Cardiac fibroblast (primary cell): ENCODE results near the gene BAIAP2L1.

Experiments used
- DNase-seq, 2 donors: peaks; one replicate each; pipeline versions ENCODE4 v3.0.0 to v3.0.0-alpha.2; 2010; ENCODE audit warnings: low read depth in 2 of 2
- H3K4me3 ChIP-seq, 2 donors: replicated peaks in 1 of 2; 1 replicate in 1 of 2; 2 replicates in 1 of 2; pipeline ENCODE4 v1.5.1; 2011; ENCODE audit warnings: low read depth in 2 of 2, low read length in 2 of 2, mild to moderate bottlenecking in 2 of 2, moderate library complexity in 1 of 2
- TF ChIP-seq, protein P1 (sequence below): IDR thresholded peaks from one replicate; pipeline ENCODE4 v1.5.1; 2011; ENCODE audit warnings: low read depth, mild to moderate bottlenecking, low read length, inconsistent platforms

Gene BAIAP2L1

DNA sequence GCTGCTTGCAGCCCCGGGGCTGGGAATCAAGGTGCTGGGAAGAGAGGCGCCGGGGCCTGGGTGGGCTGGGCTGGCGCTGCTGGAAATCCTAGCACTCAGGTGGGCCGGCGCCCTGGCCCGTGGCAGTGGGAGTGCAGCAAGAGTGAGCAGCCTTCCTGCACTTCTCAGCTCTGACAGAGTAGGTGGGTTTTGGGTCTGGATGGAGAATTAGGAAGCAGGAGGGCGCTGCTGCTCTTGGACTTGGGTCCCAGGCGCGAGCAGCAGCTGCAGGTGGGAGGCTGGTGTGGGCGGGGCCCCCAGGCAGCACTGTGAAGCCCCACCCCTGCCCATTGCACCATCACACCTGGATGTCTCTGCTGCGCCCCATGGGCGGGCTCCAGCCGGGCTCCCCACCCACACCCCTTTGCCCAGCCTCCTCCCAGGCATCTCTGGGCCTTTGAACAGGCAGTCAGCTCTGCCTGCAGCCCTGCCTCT, 113.4 kb downstream of the BAIAP2L1 start:
- H3K4me3 ChIP-seq: no peak overlapping the region
- DNase-seq: no peak
- TF ChIP-seq, protein P1, sequence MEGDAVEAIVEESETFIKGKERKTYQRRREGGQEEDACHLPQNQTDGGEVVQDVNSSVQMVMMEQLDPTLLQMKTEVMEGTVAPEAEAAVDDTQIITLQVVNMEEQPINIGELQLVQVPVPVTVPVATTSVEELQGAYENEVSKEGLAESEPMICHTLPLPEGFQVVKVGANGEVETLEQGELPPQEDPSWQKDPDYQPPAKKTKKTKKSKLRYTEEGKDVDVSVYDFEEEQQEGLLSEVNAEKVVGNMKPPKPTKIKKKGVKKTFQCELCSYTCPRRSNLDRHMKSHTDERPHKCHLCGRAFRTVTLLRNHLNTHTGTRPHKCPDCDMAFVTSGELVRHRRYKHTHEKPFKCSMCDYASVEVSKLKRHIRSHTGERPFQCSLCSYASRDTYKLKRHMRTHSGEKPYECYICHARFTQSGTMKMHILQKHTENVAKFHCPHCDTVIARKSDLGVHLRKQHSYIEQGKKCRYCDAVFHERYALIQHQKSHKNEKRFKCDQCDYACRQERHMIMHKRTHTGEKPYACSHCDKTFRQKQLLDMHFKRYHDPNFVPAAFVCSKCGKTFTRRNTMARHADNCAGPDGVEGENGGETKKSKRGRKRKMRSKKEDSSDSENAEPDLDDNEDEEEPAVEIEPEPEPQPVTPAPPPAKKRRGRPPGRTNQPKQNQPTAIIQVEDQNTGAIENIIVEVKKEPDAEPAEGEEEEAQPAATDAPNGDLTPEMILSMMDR: no peak

DNA sequence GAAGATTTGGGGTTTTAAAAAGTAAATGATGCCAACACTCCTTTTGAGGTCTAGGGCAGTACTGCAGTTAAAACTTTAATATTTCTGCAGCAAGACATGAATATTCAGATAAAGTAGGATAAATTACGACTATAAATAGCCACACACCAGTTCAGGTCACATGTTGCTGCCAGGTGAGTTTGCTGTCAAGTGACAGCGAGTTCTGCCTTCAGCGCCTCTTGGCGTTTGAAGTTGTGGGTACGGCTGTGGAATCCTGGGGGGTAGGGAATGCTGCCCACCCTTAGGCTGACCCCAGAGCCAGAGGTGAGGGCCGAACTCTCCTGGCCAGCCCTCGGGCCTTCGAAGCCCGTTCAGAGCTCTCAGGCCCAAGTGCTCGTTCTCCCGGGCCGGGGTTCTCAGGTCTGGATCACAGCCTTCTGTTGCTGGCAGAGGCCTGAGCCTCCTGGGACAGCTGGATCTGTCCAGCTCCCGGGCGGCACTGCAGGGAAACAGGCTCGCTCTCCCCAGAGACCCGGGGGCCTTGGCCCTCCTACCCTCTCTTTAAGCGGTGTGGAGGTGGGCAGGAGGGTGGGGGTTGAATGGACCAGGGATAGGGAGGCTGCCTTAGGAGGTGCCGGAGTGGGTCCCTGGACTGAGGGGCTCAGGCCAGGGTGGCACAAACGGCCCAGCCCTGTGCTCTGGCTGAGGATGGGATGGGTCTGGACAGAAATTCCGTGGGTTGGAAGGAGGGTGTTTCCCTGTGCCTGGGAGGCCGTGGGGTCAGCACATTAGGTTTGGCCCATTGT, 114.0 kb downstream of the BAIAP2L1 start:
- TF ChIP-seq, protein P1: no peak
- no peak for DNase-seq
- peak overlapping the region in 1 of 2 donors; percentile 92 for H3K4me3 ChIP-seq

DNA sequence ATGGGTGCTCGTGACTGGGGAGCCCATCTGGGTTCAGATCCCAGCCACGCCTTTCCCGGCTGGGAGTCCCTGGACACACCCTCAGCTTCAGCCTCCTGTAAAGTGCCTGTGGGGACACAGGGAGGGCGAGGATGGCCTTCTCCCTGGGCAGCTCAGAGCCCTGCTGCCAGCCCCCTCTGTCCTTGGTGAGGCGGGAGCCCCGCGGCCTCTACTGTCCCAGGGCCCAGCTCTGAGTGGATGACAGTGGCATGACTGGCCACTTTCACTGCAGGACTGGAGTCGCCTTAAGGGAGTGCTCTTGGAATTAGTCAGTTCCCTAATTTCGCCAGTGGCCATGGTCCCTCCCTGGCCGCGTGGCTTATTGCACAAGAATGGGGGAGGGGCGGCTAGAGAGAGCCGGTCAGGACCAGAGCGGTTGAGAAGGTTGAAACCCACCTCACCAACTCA, 114.8 kb downstream of the BAIAP2L1 start:
- peak overlapping the region; percentile 29 to 92 for H3K4me3 ChIP-seq
- TF ChIP-seq, protein P1: no peak
- peak; percentile 57 to 81 for DNase-seq

DNA sequence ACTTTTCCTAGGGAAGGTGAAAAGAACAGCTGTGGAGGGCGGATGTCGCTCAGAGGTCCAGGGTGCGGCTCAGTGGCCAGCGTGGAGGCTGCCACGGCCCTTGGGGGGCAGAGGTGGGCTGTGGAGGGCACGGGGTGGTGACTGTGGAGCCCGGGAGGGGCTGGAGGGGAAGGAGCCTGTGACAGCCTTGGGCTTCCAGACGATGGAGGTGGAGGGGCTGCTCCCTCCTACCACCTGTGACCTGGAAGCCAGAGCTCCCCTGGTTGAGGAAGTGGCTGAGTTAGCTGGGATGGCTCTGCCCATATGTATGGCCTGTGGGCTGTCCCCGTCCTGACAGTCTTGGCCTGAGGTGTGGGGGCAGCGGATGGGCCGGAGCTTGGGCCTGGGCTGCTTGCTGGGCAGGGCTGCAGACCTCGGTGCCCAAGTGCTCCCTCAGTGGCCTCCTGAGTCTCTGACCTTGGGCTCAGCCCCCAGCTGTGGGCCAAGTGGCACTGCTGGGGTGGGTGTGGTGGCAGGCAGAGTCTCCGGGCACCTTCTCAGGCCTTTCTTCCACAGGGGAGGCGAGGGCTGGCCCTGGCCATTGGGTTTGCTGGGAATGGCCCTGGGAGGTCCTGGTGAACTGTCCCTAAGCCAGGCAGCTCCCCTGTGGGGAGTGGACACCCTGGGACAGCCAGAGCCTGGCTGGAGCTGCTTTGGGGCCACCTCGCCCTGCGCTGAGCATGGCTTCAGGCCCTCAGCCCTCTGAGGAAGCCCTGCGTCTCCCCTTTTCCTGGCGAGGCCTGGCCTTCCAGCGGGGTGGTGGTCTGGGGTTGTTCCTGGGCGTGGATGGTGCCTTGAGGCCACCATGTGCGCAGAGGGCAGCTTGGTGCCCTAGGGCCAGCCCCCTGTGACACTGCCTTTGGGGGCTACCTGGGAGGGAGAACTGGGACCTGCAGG, 115.5 kb downstream of the BAIAP2L1 start:
- no peak for DNase-seq
- TF ChIP-seq, protein P1: no peak
- H3K4me3 ChIP-seq: peak overlapping the region; percentile 83 to 92

DNA sequence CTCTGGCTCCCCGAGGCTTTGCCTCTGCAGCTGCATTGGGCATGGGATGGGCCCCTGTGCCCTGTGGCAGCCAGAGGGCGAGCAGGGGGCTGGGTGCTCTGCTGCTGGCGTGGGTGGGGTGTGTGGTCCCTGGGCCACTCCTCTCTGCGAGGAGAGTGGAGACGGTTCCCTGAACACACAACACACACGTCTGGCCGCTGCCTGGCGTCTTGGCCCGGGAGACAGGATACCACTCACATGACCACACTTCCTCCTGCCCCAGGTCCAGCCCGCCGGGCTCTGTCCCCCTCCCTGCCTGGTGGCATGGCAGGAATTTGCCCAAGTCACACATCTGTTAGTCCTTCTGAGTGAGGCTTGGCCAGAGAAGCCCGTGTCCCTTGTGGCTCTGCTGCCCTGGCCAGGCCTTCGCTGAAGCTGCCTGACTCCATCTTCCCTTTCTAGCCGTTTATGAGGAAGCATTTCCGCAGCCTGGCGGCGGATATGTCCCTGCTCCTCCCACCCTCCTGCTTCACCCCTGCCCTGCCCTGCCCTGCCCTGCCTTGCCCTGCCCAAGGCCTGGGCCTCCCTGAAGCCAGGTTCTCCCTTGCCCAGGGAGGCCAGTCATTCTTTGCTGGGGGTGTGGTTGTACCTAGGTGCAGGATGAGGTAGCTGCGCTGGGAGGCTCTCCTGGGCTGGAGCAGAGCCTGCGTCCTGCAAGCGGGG, 116.4 kb downstream of the BAIAP2L1 start:
- TF ChIP-seq, protein P1: no peak
- DNase-seq: peak; percentile 77 to 86
- H3K4me3 ChIP-seq: peak overlapping the region; percentile 83 to 92

DNA sequence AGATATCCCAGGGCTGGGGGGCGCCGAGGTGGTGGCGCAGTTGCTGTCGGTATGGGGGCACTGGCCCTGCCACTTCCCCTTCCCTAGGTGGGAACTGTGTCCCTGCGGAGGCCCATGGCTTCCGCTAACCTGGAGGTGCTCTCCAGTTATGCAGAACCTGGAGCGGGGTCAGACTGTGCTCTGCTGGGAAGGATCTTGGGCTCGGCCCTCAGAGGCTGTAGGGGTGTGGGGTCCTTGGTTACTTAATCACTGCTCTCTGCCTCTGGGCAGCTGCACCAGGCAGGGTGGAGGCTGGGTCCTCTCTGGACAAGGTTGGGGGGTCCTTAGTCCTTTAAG, 117.0 kb downstream of the BAIAP2L1 start:
- peak overlapping the region; percentile 83 to 92 for H3K4me3 ChIP-seq
- DNase-seq: no peak
- TF ChIP-seq, protein P1: no peak
